GM12872 (cell line): ENCODE measurements around the gene APEX2.

ENCODE experiments used
- TF ChIP-seq, protein P1 (sequence below): IDR thresholded peaks from 3 replicates; pipeline ENCODE4 v1.5.1; 2011; ENCODE audit warnings: low read depth, mild to moderate bottlenecking, low read length, moderate library complexity; ENCODE audit not compliant: insufficient read depth

APEX2 gene

DNA sequence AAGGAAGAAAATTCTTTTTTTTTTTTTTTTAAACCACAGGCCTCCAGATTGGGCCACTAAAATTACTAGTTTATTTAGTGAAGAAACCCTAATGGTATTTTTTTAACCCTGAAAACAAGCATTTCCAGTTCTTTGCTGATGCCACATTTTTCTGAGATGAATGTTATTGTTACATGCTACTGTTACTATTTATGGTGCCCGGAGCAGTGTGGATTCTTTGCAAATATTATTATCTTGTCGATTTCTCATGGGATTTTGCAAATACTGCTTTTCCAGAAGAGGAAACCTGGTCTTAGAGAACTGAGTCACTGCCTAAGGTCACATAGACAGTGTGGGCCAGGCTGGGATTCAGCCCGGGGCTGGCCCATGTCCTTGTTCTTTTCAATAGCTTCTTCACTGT, 39.3 kb downstream of the APEX2 start:
- TF ChIP-seq, protein P1, sequence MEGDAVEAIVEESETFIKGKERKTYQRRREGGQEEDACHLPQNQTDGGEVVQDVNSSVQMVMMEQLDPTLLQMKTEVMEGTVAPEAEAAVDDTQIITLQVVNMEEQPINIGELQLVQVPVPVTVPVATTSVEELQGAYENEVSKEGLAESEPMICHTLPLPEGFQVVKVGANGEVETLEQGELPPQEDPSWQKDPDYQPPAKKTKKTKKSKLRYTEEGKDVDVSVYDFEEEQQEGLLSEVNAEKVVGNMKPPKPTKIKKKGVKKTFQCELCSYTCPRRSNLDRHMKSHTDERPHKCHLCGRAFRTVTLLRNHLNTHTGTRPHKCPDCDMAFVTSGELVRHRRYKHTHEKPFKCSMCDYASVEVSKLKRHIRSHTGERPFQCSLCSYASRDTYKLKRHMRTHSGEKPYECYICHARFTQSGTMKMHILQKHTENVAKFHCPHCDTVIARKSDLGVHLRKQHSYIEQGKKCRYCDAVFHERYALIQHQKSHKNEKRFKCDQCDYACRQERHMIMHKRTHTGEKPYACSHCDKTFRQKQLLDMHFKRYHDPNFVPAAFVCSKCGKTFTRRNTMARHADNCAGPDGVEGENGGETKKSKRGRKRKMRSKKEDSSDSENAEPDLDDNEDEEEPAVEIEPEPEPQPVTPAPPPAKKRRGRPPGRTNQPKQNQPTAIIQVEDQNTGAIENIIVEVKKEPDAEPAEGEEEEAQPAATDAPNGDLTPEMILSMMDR, result no peak

DNA sequence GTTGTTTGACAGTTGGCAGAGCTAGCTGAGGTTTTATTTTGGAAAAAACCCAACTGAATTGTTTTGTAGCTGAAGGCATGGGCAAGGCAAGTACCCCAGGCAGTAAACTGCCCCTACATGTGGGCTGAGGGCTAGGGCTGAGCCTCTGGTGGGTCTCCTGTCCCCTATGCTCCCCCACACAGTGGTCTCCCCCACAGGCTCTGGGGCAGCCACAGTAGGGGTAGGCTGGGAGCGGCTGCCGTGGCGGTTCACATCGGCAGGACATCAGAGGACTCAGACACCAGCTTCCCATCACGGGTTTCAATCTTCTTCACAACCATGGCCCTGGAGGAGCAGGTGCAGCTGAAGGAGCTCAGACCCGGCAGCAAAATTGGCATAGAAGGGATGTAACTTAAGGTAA, 41.4 kb downstream of the APEX2 start:
- TF ChIP-seq, protein P1, result no peak

DNA sequence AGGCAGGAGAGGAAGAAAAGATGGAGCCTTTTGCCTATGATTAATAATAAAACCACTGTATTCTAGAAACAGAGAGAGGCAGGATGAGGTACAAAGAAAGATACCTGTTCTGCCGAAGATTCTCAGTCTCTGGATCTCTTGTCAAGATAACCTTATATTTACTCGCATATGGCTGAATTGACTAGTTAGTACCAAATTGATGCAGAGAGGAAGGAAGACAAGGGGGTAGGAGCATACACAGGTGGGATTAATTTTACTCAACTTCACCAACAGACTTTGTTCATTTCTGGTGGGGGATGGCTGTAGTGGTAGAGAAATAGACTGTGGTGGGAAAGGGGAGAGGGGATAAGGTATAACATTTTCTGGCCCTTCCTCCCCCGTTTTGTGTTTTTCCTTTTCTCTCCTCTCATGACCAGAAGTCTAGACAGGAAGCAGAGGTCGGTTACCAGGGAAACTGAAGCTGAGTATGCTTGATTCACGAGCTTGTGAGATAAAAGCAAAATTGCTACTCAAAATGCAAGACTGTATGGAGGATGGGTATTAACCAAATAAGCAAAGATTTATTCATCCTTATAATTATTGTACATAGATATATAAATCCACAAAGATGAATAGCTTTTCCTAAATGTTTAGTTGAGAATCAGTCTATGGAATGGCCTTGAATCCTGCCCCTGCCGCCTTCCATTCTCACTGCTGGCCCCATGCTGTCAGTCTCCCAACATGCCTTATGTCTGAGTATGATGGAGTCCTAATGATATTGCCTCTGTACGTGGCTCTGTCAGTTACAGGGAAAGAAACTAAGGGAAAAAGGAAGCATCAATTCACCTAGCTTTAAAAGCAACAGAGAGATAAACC, 56.9 kb downstream of the APEX2 start:
- TF ChIP-seq, protein P1, result no peak

DNA sequence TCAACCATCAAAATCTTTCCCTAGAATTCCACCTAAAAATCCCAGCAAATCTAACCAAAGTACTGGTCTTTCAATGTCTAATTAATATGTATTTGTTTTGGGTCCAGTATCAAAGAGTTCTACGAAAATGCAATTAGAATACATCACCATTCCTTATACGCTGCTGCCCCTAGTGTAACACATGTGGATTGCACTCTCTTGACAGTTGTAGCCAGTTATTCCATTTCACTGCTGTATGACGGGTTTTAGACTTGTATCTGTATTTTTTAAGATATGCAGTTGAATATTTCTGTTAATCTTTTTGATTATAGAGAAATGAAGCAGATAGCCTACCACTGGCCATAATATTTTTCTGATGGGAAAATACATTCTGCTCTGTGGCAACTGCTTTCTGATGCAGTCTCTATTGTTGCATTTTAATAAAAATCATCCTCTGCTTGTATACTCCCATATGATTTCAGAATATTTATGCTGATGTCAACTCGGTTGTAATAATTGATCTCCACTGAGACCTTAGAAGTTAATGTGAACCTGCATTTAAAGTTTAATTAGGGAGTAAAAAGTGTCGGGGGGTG, 57.6 kb downstream of the APEX2 start:
- TF ChIP-seq, protein P1, result peak; percentile 61
